Ascending aorta (tissue), 2 donors: ENCODE results near the gene ACBD6. TPM values are rescaled to one million over a fixed set of nuclear protein-coding genes. Genes with fewer than 3 reads are reported as not detected.

Experiments used
- DNase-seq, 2 donors: peaks; one replicate each; pipeline ENCODE4 v3.0.0-alpha.2; 2019; ENCODE audit warnings: low spot score in 2 of 2
- H3K27ac ChIP-seq, 2 donors: fragments of 200-600 bp; sonication (generic); one replicate each; pipeline ENCODE4 v1.5.1; 2016 to 2017; ENCODE audit warnings: mild to moderate bottlenecking in 1 of 2
- H3K27me3 ChIP-seq: fragments of 200-600 bp; sonication (generic); one replicate; pipeline ENCODE4 v1.5.1; 2017
- H3K36me3 ChIP-seq, 2 donors: fragments of 200-600 bp; sonication (generic); one replicate each; pipeline ENCODE4 v1.5.1; 2016
- H3K4me1 ChIP-seq, 2 donors: fragments of 200-600 bp; sonication (generic); one replicate each; pipeline ENCODE4 v1.5.1; 2016 to 2017; ENCODE audit warnings: mild to moderate bottlenecking in 1 of 2
- H3K4me3 ChIP-seq, 2 donors: fragments of 200-600 bp; sonication (generic); one replicate each; pipeline ENCODE4 v1.5.1; 2016 to 2017; ENCODE audit warnings: mild to moderate bottlenecking in 1 of 2
- H3K9me3 ChIP-seq, 2 donors: fragments of 200-600 bp; sonication (generic); one replicate each; pipeline ENCODE4 v1.5.1; 2016
- CTCF ChIP-seq, 3 experiments: fragments of 200-600 bp in 2 of 3; fragments of 450-650 bp in 1 of 3; sonication (generic) in 2 of 3; IDR thresholded peaks; one replicate each; pipeline ENCODE4 v1.5.1; 2016 to 2019; ENCODE audit warnings: antibody characterized with exemption in 3 of 3, mild to moderate bottlenecking in 1 of 3, moderate library complexity in 1 of 3
- intact Hi-C: fragments of 100-400 bp; cut with DNase I; formaldehyde crosslinking; loops from one replicate; pipeline ENCODE4 v1.15.1; 2023
- total RNA-seq: library from RNA; depleted of rRNA; stranded (reverse); fragments of >200 nt; gene quantifications from one replicate; pipeline ENCODE4 v1.1.0, GENCODE V29; 2016

ACBD6 gene
- total RNA-seq, 1 donor from 2014 or later: 67.7 TPM

- H3K4me1 ChIP-seq: no peaks in the 10 kb centered on the region
- H3K4me3 ChIP-seq: no peak overlapping the region
- peaks cover 10% of the 10 kb centered on the region for H3K27me3 ChIP-seq
- intact Hi-C loops: no loop called here
- no peak overlapping the region for H3K27ac ChIP-seq
- no peaks in the 10 kb centered on the region for H3K9me3 ChIP-seq
- DNase-seq: no peak
- TF ChIP-seq CTCF (IDR thresholded peaks at IDR 0.05): no peak
- H3K36me3 ChIP-seq: no peaks in the 10 kb centered on the region
Observed at GRCh38 chr1:180256341-180257027, 245.9 kb downstream of the ACBD6 start.

- no peak overlapping the region for H3K4me3 ChIP-seq
- no peaks in the 10 kb centered on the region for H3K36me3 ChIP-seq
- H3K27ac ChIP-seq: no peak overlapping the region
- no peak for TF ChIP-seq CTCF (IDR thresholded peaks at IDR 0.05)
- no peaks in the 10 kb centered on the region for H3K4me1 ChIP-seq
- intact Hi-C loops: no loop called here
- no peak for DNase-seq
- no peaks in the 10 kb centered on the region for H3K9me3 ChIP-seq
- peaks cover 10% of the 10 kb centered on the region for H3K27me3 ChIP-seq
Observed at GRCh38 chr1:180255536-180256340, 246.6 kb downstream of the ACBD6 start.

- no peak overlapping the region for H3K27ac ChIP-seq
- no peak overlapping the region for H3K4me3 ChIP-seq
- H3K9me3 ChIP-seq: no peaks in the 10 kb centered on the region
- no peaks in the 10 kb centered on the region for H3K36me3 ChIP-seq
- intact Hi-C loops: no loop called here
- peaks cover 10% of the 10 kb centered on the region for H3K27me3 ChIP-seq
- no peak for DNase-seq
- no peaks in the 10 kb centered on the region for H3K4me1 ChIP-seq
- TF ChIP-seq CTCF (IDR thresholded peaks at IDR 0.05): no peak
Observed at GRCh38 chr1:180254854-180255253, 247.5 kb downstream of the ACBD6 start.

GRCh38 chr1:180254496-180254819, 247.9 kb downstream of the ACBD6 start:
- DNase-seq: no peak
- Histone ChIP-seq H3K27me3 (peaks cover 10% of the 10 kb centered on the region), H3K9me3 (no peaks in the 10 kb centered on the region), H3K4me1 (no peaks in the 10 kb centered on the region), H3K36me3 (no peaks in the 10 kb centered on the region), H3K4me3 (no peak overlapping the region), H3K27ac (no peak overlapping the region)
- TF ChIP-seq CTCF (IDR thresholded peaks at IDR 0.05): no peak
- intact Hi-C loops: no loop called here

- H3K4me3 ChIP-seq: no peak overlapping the region
- H3K27ac ChIP-seq: no peak overlapping the region
- no peaks in the 10 kb centered on the region for H3K36me3 ChIP-seq
- intact Hi-C loops: loop anchor here (2.0 kb wide), 1 partner anchor 227 kb away; no protein-coding TSS in a partner anchor
- no peaks in the 10 kb centered on the region for H3K9me3 ChIP-seq
- no peak for DNase-seq
- H3K4me1 ChIP-seq: no peaks in the 10 kb centered on the region
- peaks cover 10% of the 10 kb centered on the region for H3K27me3 ChIP-seq
- no peak for TF ChIP-seq CTCF (IDR thresholded peaks at IDR 0.05)
Observed at GRCh38 chr1:180253585-180254495, 248.5 kb downstream of the ACBD6 start.
